COLO829 (cell line): ENCODE measurements around the gene SLIT3.

Experiments
- DNase-seq: peaks from one replicate; pipeline ENCODE4 v3.0.0; 2012; ENCODE audit warnings: low spot score

Gene SLIT3

DNA sequence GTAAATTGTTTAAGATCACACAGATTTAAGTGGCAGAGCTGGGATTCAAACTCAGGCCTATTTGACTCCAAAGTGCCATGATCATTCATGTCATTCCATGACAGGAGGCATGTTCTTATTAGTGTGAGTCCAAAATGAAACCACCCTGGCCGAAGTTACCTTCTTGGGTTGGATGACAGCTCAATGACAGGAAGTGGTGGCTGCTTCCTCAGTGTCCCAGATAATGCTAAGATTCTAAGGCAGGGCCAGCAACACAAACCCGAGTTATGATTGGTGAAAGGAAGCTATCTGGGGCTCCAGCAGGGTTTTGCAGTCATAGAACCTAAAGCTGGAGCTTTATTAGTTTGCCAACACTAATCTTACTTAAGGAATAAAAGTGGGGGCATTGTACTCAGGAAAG lies 340.4 kb downstream of the SLIT3 start:
- DNase-seq = no peak

DNA sequence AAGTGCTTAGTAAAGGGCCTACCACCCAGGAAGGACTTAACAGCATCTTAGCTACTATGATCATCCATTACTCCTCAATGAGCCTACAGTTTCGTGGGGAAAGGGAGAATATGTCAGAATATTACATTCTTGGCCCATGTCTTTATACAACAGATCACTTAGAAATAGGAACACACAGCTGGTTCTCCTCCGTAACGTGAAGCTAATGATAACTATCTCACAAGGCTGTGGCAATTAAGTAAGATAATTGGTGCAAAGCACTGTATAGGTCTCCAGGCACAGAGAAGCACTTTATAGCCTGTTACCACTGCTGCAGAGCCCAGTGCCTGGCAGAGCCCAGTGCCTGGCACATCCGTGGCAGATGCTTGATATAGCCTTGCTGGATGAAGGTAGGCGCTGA lies 347.6 kb downstream of the SLIT3 start:
- no peak for DNase-seq

DNA sequence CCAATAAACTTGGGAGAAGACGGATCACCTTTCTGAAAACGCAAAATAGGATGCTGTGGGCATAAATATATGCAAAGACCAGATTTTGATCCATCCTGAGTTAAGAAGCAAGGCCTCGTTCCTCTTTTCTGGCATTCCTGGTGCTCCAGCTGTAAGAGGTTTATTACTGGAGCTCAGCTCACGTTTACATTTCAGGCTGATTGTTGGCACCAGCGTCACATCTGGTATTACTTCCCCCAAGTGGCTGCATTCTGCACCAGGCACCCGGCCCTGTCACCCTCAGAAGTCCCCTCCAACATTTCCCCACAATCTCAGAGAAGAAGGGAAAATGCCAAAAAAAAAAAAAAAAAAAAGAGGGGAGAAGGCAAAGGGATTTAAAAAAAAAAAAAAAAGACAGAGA lies 348.7 kb downstream of the SLIT3 start:
- no peak for DNase-seq

DNA sequence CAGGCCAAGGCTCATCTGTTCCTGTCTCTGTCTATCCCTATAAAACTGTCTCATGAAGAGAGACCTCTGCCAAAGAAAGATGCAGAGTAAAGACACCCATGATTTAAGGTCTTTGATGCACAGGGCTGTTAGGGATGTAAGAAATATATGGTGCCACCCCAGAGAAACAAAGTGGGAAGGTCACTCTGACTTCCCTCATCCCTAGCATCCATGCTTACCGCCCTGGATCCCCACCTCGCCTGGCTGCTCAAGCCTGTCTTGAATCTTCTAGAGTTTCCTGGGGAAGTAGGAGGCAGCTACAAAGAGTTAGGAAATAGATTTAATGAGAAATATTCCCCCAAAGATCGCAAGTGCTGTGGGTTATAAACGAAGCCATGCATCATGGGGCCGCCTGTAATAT lies 349.2 kb downstream of the SLIT3 start:
- DNase-seq = no peak

GRCh38 chr5:168951356-168951755 lies 349.6 kb downstream of the SLIT3 start:
- no peak for DNase-seq

DNA sequence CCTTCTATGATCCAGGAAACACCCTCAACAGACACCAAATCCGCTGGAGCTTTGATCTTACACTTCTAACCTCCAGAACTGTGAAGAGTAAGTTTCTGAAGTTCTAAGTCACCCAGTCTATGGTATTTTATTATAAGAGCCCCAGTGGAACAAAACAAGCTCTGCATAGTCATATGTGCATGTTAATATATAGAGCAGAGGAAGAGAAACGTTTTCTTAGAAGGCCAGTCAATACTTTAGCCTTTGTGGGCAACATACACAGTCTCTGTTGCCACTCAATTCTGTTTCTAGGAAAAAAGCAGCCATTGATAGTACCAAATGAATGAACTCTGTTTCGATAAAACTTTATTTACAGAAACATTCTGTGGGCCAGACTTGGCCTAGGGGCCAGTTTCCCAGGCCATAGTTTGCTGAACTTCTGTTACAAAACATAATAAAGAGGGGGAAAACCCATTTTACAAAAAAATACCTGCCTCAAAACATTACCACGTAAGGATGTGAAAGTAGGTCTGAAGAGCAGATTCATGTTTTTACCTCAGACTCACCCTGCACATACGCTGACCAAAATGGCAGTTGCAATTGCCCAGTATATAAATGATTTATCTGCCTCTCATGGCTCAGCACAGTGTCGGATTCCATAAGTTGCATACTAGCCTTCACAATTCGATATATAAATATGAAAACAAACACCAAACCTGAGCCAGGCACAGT lies 350.5 kb downstream of the SLIT3 start:
- DNase-seq = no peak

GRCh38 chr5:168948746-168949145 lies 352.2 kb downstream of the SLIT3 start:
- DNase-seq = no peak

DNA sequence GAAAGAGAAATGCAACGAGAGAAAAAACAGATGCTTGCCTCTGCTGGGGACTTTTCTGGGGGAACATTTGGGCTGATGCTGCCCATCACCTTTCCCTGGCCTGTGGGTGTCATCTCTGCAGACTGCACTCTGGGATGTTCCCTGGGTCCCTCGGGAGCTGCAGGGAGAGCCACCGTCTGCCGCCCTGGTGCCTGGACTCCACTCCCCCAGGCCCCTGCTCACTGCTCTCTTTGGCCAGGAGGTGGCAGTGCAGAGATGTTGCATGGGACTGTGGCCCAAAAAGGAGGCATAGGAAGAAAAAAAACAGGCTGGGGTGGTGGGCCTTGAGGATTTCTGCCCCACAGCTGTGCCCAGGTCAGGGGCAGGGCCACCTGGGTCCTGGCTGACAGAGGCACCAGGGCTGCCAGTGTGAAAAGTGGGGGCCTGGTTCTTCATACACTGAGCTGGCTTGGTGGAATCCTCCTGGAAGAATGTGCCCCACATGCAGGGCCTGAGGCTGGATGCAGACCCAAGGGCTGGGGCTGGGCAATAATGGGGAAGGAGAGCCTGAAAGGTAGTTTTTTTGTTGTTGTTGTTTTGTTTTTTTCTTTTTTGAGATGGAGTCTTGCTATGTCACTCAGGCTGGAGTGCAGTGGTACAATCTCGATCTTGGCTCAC lies 353.6 kb downstream of the SLIT3 start:
- peak; percentile 6 for DNase-seq

DNA sequence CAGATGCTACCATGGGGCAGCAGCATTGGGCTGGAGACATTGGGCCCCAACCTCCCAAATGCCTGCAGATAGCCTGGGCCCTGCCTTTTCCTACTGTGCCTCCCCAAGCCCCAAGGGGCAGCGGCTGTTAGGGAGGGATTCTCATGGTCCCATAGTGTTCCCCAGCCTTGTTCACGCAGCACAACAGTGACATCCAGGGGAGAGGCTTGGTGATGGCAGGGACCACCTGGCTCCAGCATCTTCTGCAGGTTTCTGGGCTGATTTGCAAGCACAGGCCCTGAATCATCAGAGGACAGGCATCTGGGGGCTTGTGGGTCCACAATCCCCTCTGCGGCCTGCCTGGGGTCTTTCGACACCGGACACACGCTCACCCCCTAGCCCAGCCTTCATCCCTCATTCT lies 354.6 kb downstream of the SLIT3 start:
- no peak for DNase-seq

DNA sequence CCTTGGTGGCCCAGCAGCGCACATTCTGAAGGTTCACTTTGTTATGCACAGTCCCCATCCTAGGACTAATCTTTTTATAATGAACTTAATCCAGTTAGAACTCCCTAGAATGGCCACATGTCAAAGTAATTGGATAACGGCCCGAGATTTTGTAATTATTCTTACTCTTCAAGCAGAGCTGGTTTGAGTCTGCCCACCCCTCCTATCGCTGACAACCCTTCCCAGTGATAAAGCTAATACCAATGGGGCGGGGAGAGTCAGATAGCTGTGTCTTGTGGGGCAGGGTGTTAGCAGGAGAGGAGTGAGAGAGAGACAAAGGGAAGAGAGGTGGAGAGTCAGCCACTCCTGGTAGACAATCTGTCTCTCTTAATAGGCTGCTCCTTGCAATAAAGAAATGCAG lies 356.9 kb downstream of the SLIT3 start:
- DNase-seq = no peak

DNA sequence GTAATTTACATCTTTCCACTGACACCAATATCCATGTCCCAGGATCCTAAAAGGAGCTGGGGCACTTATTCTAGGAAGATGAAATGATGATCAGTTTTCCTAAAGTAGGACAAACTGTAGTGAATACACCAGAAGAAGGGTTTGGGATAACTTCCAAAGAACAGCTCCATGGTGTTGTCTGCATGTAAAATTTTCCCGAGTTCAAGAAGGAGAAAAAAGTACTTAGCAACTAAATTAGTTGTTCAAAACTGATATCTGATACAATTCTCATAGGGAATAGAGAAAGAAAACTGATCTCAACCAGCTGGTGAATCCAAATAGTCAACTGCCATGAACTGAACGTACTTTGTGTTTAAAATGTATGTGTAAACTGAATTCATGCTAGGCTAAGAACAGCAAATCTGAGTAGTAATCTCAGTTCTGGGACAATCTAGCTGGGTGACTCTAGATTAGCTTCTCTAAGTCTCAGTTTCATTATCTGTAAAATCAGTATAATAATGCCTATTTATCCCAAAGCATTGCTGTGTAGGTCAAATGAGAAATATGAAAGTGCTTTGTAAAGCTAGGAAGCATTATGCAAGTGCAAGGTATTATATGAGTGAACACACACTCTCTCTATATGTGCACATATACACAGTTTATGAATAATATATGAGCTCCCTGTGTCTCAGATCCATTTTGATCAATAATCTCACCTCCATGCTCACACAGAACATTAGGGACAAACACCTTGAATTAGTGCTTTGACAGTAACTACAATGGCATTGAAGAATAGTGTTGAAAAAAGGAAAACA lies 357.7 kb downstream of the SLIT3 start:
- no peak for DNase-seq

GRCh38 chr5:168941901-168942300 lies 359.0 kb downstream of the SLIT3 start:
- DNase-seq = no peak

DNA sequence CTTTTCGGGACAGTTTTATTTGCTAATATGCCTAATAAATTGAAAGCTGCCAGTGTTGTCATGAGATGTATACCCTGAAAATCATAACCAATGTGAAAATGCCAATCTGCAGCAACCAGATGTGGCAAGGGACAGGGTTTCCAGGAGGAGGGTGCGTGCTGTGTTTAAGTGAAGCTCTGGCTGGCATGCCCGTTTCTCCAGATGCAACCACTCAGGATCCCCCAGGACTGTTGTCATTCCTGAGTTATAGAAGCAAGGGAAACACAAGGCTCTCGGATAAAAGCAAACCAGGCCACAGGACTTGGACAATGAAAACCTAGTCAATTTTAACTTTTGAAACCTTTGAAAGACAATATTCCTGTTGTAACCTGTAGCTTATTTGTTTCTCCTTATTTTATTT lies 360.2 kb downstream of the SLIT3 start:
- DNase-seq = no peak

DNA sequence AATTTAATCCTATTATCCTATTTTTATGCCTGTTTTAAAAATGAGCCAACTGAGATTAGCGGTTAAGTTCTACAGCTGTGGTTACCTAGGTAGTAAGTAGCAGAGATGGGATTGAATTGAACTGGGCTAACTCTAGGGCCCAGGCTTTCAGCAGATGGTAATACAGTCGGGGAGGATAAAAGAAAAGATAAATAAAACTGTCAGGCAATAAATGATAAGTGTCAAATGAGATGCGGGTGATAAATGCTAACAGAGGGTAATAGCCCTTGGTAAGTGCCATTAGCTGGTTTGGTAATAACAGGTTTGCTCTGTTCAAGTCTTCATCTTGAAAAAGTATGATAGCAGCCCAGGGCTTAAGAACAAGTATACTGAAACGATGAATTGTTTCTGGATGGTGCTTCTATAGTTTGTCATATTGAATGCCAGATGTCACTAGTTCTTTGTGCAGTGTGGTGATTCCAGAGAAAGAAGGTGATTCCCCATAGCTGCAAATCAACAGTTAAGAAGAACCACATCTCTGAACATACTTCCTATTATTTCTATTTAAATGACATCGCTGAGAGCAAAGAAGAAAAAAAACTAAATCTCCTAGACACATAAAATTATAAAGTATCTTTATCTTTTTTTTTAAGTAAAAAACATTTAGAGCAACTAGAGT lies 360.9 kb downstream of the SLIT3 start:
- DNase-seq = no peak

DNA sequence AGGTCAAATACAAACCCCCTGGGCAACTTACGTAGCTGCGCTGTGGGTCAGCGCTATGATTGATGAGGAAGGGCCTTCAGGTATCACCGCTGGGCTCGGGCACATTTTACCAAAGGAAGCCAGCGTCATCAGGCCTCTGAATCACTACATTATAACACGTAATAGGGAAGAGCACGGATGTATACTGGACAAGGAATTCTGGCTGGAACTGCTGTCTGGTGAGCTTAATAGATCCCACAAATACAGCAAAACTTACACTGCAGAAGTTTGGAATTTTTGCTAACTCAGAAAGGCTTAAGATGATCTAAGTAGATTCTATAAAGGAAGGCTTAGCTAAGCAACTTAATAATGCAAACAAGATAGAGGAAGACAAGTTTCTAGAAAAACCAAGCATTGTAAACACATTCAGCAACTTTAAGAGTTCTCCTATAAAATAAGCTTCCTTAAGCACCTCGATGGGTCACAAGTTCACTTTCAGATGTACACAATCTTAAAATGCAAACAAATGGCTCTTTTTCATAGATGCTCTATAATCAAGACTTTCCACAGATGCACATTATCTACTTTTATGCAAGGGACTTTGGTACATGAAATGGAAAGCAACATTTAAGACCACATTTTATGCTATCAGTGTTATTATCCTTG lies 361.7 kb downstream of the SLIT3 start:
- no peak for DNase-seq

GRCh38 chr5:168936511-168936910 lies 364.4 kb downstream of the SLIT3 start:
- no peak for DNase-seq

DNA sequence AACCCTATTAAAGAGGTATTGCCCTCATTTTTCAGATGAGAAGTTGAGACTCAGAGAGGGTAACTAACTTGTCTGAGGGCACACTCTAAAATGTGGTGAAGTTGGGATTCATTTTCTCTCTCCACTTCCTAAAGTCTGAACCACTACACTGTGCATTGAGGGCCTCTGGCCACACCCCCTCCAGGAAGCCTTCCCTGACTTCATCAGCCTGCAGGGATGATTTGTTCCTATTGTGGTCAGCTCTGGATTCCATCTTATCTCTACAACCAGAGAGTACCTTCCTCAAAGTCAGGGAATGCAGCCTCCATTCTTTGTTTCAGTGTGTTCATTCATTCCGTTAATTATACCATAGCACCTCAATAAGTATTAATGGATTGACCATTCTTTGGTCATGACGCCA lies 365.8 kb downstream of the SLIT3 start:
- no peak for DNase-seq

DNA sequence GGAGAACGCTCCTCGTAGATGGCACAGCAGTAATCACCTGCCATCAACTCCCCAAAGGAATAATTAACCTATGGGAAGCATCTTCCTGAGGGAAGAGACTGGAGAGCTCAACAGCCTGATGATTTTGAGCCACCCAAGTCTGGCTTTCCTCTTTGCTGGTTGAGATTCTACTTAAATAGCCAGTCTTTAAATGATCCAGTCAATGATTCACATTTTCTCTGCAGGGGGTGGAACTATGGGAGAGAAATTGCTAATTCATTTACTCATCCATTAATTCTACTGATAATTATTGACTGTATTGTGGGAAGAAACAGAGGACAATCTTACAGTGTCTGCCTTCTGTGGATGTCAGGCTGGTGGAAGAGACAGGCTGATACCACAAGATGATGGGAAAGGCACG lies 366.8 kb downstream of the SLIT3 start:
- no peak for DNase-seq

DNA sequence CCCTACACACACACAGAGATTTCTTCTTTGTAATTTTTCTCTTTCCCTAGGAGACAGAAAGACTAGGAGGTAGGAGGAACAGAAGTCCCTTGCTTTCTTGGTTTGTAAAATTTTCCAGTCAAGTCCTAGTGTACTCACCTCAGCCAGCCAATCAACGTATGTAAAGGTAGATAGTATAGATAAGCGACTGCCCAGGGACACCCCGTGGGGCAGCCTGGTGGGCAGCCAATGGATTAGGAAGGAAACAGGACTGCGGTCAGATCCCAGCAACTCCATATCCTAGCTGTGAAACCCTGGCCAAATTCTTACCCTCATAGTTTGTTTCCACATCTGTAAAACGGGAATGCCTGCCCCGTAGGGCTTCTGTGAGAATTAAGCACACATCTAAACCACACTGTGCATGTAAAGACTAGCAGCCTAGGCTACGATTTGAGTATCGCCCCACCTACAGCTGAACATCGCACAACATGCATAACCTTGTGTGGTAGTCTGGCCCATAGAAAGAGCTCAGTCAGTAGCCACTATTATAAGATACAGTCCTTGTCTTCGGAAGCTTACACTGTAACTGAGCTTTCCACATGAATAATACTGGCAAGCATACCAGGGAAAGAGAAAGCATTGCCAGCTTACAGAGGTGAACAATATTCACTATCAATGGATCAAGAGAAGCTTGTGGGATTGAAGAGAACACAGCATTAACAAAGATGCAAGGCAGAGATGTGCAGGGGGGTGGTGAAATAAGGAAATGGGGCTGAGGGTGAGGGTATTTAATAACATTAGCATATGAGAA lies 368.3 kb downstream of the SLIT3 start:
- no peak for DNase-seq

DNA sequence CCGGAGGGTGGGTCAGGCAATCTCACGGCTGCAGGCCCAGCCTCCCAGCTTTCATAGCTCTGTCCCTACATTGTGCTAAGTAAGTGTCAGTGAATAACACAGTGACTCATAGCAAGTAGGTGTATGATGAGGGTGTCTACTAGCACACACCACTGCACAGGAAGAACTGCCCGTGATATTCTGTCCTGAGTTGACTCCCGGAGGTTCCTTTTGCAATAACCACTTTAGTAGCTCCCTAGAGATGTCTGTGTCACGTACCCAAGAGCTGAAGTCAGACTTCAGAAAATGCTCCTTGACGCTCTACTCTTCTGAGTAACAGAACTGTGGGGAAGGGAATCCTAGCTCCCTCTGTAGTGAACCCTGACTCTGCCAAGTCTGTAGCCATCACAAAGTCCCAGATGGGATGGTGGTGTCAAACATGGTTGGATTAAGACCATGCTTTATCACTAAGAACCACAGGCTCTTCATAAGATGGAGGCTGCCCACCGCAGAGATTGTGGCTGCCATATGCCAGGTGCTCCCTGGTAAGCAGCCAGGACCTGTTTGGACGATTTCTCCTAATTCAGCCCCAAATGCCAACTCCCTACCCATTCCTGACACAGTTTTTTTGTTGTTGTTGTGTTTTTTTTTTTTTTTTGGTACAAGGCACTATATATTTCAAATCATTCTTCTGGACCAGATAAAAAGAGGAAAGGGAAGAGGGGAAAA lies 369.1 kb downstream of the SLIT3 start:
- peak; percentile 15 for DNase-seq

GRCh38 chr5:168929656-168930055 lies 371.3 kb downstream of the SLIT3 start:
- DNase-seq = no peak
